AG04450 (cell line): ENCODE data around the gene CNTLN. TPM values are rescaled to one million over a fixed set of nuclear protein-coding genes. Genes with fewer than 3 reads are reported as not detected.

ENCODE experiments used
- CTCF ChIA-PET: fragments of 300-600, 350-600 bp; formaldehyde crosslinking; extraction: SDS; loops from one replicate; lab custom pipeline; 2022; ENCODE audit warnings: antibody characterized with exemption, inconsistent platforms; lab: Charles Lee
- POLR2A ChIA-PET: fragments of 350-600 bp; formaldehyde crosslinking; extraction: SDS; loops from one replicate; lab custom pipeline; 2021; ENCODE audit warnings: antibody characterized with exemption, inconsistent platforms; lab: Yijun Ruan, JAX
- DNase-seq: peaks from one replicate; pipeline ENCODE4 v3.0.0-alpha.2; 2011; ENCODE audit warnings: low read depth, low spot score
- H3K27ac ChIP-seq: one replicate; pipeline ENCODE4 v1.5.1; 2012; ENCODE audit warnings: low read depth, low read length, control low read depth
- H3K27me3 ChIP-seq: one replicate; pipeline ENCODE4 v1.6.0; 2012; ENCODE audit warnings: low read length; ENCODE audit not compliant: control insufficient read depth, insufficient read depth
- H3K4me3 ChIP-seq: 2 replicates; pipeline ENCODE4 v1.5.1; 2011; ENCODE audit warnings: mild to moderate bottlenecking, low read depth, low read length, control low read depth
- H3K9me3 ChIP-seq: 2 replicates; pipeline ENCODE4 v1.5.1; 2012; ENCODE audit warnings: low read length; ENCODE audit not compliant: control insufficient read depth, insufficient read depth
- CTCF ChIP-seq: IDR thresholded peaks from 2 replicates; pipeline ENCODE4 v1.5.1; 2011; ENCODE audit warnings: low read depth, low read length, control low read depth, inconsistent platforms
- polyA plus RNA-seq: library from polyadenylated mRNA; depleted of rRNA; stranded (reverse); fragments of >200 nt; gene quantifications from 2 replicates; pipeline ENCODE4 v1.2.3, GENCODE V29; 2011

The CNTLN gene
- polyA plus RNA-seq, 1 experiment = 11.7 TPM

- no peak overlapping the region for H3K4me3 ChIP-seq
- TF ChIP-seq CTCF = no peak
Measured at GRCh38 chr9:17491780-17492179, 356.9 kb downstream of the CNTLN start.

GRCh38 chr9:17503196-17503595, 368.4 kb downstream of the CNTLN start:
- Histone ChIP-seq H3K4me3 (no peak overlapping the region), H3K27me3 (no peaks in the 10 kb centered on the region), H3K9me3 (no peaks in the 10 kb centered on the region), H3K27ac (no peak overlapping the region)
- CTCF ChIA-PET = no interaction called here
- DNase-seq = no peak
- TF ChIP-seq CTCF = no peak
- POLR2A ChIA-PET = no interaction called here

More at GRCh38 chr9:17491780-17492179, 356.9 kb downstream of the CNTLN start:
- H3K27me3 ChIP-seq = no peaks in the 10 kb centered on the region
- DNase-seq = no peak
- no peaks in the 10 kb centered on the region for H3K9me3 ChIP-seq
- H3K27ac ChIP-seq = no peak overlapping the region
- CTCF ChIA-PET = no interaction called here
- POLR2A ChIA-PET = no interaction called here

GRCh38 chr9:17509151-17509550, 374.3 kb downstream of the CNTLN start:
- no peak for TF ChIP-seq CTCF
- ChIA-PET POLR2A (no interaction called here), CTCF (no interaction called here)
- no peak for DNase-seq
- no peaks in the 10 kb centered on the region for H3K9me3 ChIP-seq
- no peak overlapping the region for H3K27ac ChIP-seq
- no peaks in the 10 kb centered on the region for H3K27me3 ChIP-seq
- H3K4me3 ChIP-seq = no peak overlapping the region

- DNase-seq = no peak
- ChIA-PET POLR2A (no interaction called here), CTCF (no interaction called here)
- H3K9me3 ChIP-seq = no peaks in the 10 kb centered on the region
- TF ChIP-seq CTCF = no peak
- no peak overlapping the region for H3K4me3 ChIP-seq
- H3K27ac ChIP-seq = no peak overlapping the region
- no peaks in the 10 kb centered on the region for H3K27me3 ChIP-seq
Measured at GRCh38 chr9:17509701-17510100, 374.9 kb downstream of the CNTLN start.

- no peak for TF ChIP-seq CTCF
- H3K27me3 ChIP-seq = no peaks in the 10 kb centered on the region
- no peak overlapping the region for H3K4me3 ChIP-seq
- H3K27ac ChIP-seq = no peak overlapping the region
- ChIA-PET POLR2A (interaction anchor here (0.8 kb wide), 1 partner anchor 20 kb away, joined by 3 read pairs; no protein-coding TSS in a partner anchor), CTCF (interaction anchor here (0.6 to 3.0 kb wide), 10 partner anchors 8 to 1594 kb away, joined by 4 to 19 read pairs (median 5); no protein-coding TSS in a partner anchor)
- DNase-seq = no peak
- no peaks in the 10 kb centered on the region for H3K9me3 ChIP-seq
Measured at GRCh38 chr9:17519761-17520160, 384.9 kb downstream of the CNTLN start.
